RWPE1 (cell line): ENCODE measurements around the gene DGKI.

Experiments
- CTCF ChIA-PET: fragments of 350-600 bp; sonication (Branson Sonifier 250); formaldehyde crosslinking; extraction: SDS; loops from one replicate; lab custom pipeline; 2021; lab: Yijun Ruan, JAX
- POLR2A ChIA-PET: fragments of 400-600 bp; formaldehyde crosslinking; extraction: SDS; loops from one replicate; lab custom pipeline; 2020; ENCODE audit warnings: antibody characterized with exemption; ENCODE audit not compliant: low non-redundant PET; lab: Yijun Ruan, JAX
- DNase-seq: peaks from one replicate; pipeline ENCODE4 v3.0.0; 2012; ENCODE audit warnings: low spot score
- H3K27ac ChIP-seq: fragments of 450-650 bp; 2 replicates; pipeline ENCODE4 v1.5.1; 2017
- CTCF ChIP-seq: fragments of 450-650 bp; conservative IDR thresholded peaks from 2 replicates; pipeline ENCODE4 v1.5.1; 2017; ENCODE audit warnings: low read depth, mild to moderate bottlenecking

DGKI gene

GRCh38 chr7:137342265-137342664 is 504.5 kb downstream of the DGKI start:
- no peak overlapping the region for H3K27ac ChIP-seq
- ChIA-PET POLR2A (no interaction called here), CTCF (no interaction called here)
- DNase-seq = no peak
- TF ChIP-seq CTCF = no peak

- ChIA-PET POLR2A (no interaction called here), CTCF (no interaction called here)
- no peak for DNase-seq
- no peak for TF ChIP-seq CTCF
- no peak overlapping the region for H3K27ac ChIP-seq
Observed at GRCh38 chr7:137337902-137338301, 508.9 kb downstream of the DGKI start.

- H3K27ac ChIP-seq = no peak overlapping the region
- ChIA-PET POLR2A (no interaction called here), CTCF (interaction anchor here (0.7 kb wide), 1 partner anchor 30 kb away, joined by 6 read pairs; no protein-coding TSS in a partner anchor)
- no peak for DNase-seq
- no peak for TF ChIP-seq CTCF
Observed at GRCh38 chr7:137335814-137336213, 511.0 kb downstream of the DGKI start.

GRCh38 chr7:137331378-137331777 is 515.4 kb downstream of the DGKI start:
- TF ChIP-seq CTCF = no peak
- CTCF ChIA-PET = no interaction called here
- DNase-seq = no peak
- POLR2A ChIA-PET = no interaction called here
- no peak overlapping the region for H3K27ac ChIP-seq
